ENCODE results near the gene MEIS1.

Gene MEIS1

GRCh38 chr2:66443979-66444861, 9.3 kb downstream of the MEIS1 start:
- no peak for DNase-seq (ENCODE audit: low read depth, low spot score)

- DNase-seq (ENCODE audit: low read depth, low spot score): peak; percentile 35
These were observed 10.4 kb downstream of the MEIS1 start for GRCh38 chr2:66445076-66445924.

GRCh38 chr2:66445925-66446871, 11.3 kb downstream of the MEIS1 start:
- no peak for DNase-seq (ENCODE audit: low read depth, low spot score)

GRCh38 chr2:66446941-66447340, 12.0 kb downstream of the MEIS1 start:
- DNase-seq (ENCODE audit: low read depth, low spot score): no peak

GRCh38 chr2:66447677-66448076, 12.8 kb downstream of the MEIS1 start:
- no peak for DNase-seq (ENCODE audit: low read depth, low spot score)

GRCh38 chr2:66448136-66448991, 13.4 kb downstream of the MEIS1 start:
- DNase-seq (ENCODE audit: low read depth, low spot score): no peak

- no peak for DNase-seq (ENCODE audit: low read depth, low spot score)
These were observed 17.3 kb downstream of the MEIS1 start for GRCh38 chr2:66452214-66452613.

GRCh38 chr2:66452917-66453316, 18.0 kb downstream of the MEIS1 start:
- DNase-seq (ENCODE audit: low read depth, low spot score): no peak

GRCh38 chr2:66455490-66455889, 20.6 kb downstream of the MEIS1 start:
- no peak for DNase-seq (ENCODE audit: low read depth, low spot score)

- no peak for DNase-seq (ENCODE audit: low read depth, low spot score)
These were observed 21.5 kb downstream of the MEIS1 start for GRCh38 chr2:66456183-66457041.

GRCh38 chr2:66457545-66457944, 22.6 kb downstream of the MEIS1 start:
- DNase-seq (ENCODE audit: low read depth, low spot score): no peak

- no peak for DNase-seq (ENCODE audit: low read depth, low spot score)
These were observed 25.1 kb downstream of the MEIS1 start for GRCh38 chr2:66460031-66460430.

- no peak for DNase-seq (ENCODE audit: low read depth, low spot score)
These were observed 26.2 kb downstream of the MEIS1 start for GRCh38 chr2:66461001-66461663.

- no peak for DNase-seq (ENCODE audit: low read depth, low spot score)
These were observed 27.0 kb downstream of the MEIS1 start for GRCh38 chr2:66461664-66462500.

- DNase-seq (ENCODE audit: low read depth, low spot score): no peak
These were observed 27.5 kb downstream of the MEIS1 start for GRCh38 chr2:66462501-66462825.

- no peak for DNase-seq (ENCODE audit: low read depth, low spot score)
These were observed 28.4 kb downstream of the MEIS1 start for GRCh38 chr2:66463206-66463755.

- no peak for DNase-seq (ENCODE audit: low read depth, low spot score)
These were observed 30.2 kb downstream of the MEIS1 start for GRCh38 chr2:66464930-66465637.

Data from astrocyte of the hippocampus (primary cell).